Vagina (tissue), 2 donors: ENCODE measurements around the gene PPARGC1A.

ENCODE experiments used
- POLR2A ChIP-seq, 2 donors: fragments of 450-650 bp; IDR thresholded peaks; one replicate each; pipeline ENCODE4 v1.6.1; 2017; ENCODE audit warnings: antibody characterized with exemption in 2 of 2, mild to moderate bottlenecking in 2 of 2, moderate library complexity in 2 of 2
- TF ChIP-seq, protein P1 (sequence below), 3 experiments: fragments of 450-650 bp in 2 of 3; fragments of 200-600 bp in 1 of 3; sonication (generic) in 1 of 3; IDR thresholded peaks; one replicate each; pipeline ENCODE4 v1.5.1; 2017 to 2019; ENCODE audit warnings: antibody characterized with exemption in 3 of 3, mild to moderate bottlenecking in 2 of 3, moderate library complexity in 2 of 3

GRCh38 chr4:23930750-23931488, 41.1 kb upstream of the PPARGC1A start:
- TF ChIP-seq, protein P1, sequence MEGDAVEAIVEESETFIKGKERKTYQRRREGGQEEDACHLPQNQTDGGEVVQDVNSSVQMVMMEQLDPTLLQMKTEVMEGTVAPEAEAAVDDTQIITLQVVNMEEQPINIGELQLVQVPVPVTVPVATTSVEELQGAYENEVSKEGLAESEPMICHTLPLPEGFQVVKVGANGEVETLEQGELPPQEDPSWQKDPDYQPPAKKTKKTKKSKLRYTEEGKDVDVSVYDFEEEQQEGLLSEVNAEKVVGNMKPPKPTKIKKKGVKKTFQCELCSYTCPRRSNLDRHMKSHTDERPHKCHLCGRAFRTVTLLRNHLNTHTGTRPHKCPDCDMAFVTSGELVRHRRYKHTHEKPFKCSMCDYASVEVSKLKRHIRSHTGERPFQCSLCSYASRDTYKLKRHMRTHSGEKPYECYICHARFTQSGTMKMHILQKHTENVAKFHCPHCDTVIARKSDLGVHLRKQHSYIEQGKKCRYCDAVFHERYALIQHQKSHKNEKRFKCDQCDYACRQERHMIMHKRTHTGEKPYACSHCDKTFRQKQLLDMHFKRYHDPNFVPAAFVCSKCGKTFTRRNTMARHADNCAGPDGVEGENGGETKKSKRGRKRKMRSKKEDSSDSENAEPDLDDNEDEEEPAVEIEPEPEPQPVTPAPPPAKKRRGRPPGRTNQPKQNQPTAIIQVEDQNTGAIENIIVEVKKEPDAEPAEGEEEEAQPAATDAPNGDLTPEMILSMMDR (IDR thresholded peaks at IDR 0.05): no peak
- no peak for TF ChIP-seq POLR2A (IDR thresholded peaks at IDR 0.05)
